ENCODE data around the gene TFPT. TPM values are rescaled to one million over a fixed set of nuclear protein-coding genes. Genes with fewer than 3 reads are reported as not detected.

TFPT gene
- total and polyA plus RNA-seq, 2 of the 13 experiments (the other 11 are each of a cell fraction or from before 2014, with no cell fraction given), result 8.4 to 10.7 TPM

GRCh38 chr19:54115109-54116063 is at the start of gene TFPT, which contains the start of gene PRPF31 (continued):
- TF ChIP-seq, protein P1, sequence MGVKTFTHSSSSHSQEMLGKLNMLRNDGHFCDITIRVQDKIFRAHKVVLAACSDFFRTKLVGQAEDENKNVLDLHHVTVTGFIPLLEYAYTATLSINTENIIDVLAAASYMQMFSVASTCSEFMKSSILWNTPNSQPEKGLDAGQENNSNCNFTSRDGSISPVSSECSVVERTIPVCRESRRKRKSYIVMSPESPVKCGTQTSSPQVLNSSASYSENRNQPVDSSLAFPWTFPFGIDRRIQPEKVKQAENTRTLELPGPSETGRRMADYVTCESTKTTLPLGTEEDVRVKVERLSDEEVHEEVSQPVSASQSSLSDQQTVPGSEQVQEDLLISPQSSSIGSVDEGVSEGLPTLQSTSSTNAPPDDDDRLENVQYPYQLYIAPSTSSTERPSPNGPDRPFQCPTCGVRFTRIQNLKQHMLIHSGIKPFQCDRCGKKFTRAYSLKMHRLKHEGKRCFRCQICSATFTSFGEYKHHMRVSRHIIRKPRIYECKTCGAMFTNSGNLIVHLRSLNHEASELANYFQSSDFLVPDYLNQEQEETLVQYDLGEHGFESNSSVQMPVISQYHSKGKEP (CRISPR knock-in tag; IDR thresholded peaks at IDR 0.05), result peak; percentile 80; the same call in 1 of the 2 replicates
- TF ChIP-seq SOX13 (IDR thresholded peaks at IDR 0.05) (no peak), SOX13 (CRISPR knock-in tag; conservative IDR thresholded peaks at IDR 0.05 in 1 of 2, IDR thresholded peaks at IDR 0.05 in 1 of 2) (no peak; a peak in 2 of 4 replicates), SMAD1 (CRISPR knock-in tag; IDR thresholded peaks at IDR 0.05; ENCODE audit: borderline replicate concordance, low read depth) (peak; percentile 88), PPARG (CRISPR knock-in tag; conservative IDR thresholded peaks at IDR 0.05) (0 out of 2 replicates have a peak, but pooled peaks have one; percentile 35), U2AF2 (IDR thresholded peaks at IDR 0.05; ENCODE audit: low read depth, low read length) (peak; percentile 60; the same call in 1 of the 2 replicates), ATM (IDR thresholded peaks at IDR 0.05; ENCODE audit: borderline replicate concordance) (no peak), CHD4 (IDR thresholded peaks at IDR 0.05; ENCODE audit: borderline replicate concordance, low read length) (no peak), ATF5 (CRISPR knock-in tag; IDR thresholded peaks at IDR 0.05; ENCODE audit: low read depth) (no peak), HNF1B (CRISPR knock-in tag; IDR thresholded peaks at IDR 0.05) (peak; percentile 93), PHF20 (CRISPR knock-in tag; IDR thresholded peaks at IDR 0.05) (peak; percentile 99), ZFP37 (CRISPR knock-in tag; IDR thresholded peaks at IDR 0.05; ENCODE audit: borderline replicate concordance) (no peak), SP5 (CRISPR knock-in tag; IDR thresholded peaks at IDR 0.05; ENCODE audit: borderline replicate concordance, low read depth) (no peak), DR1 (CRISPR knock-in tag; IDR thresholded peaks at IDR 0.05) (no peak), ZNF562 (CRISPR knock-in tag; IDR thresholded peaks at IDR 0.05; ENCODE audit: borderline replicate concordance) (no peak), KLF13 (CRISPR knock-in tag; IDR thresholded peaks at IDR 0.05) (0 out of 2 replicates have a peak, but pooled peaks have one; percentile 7)
- TF ChIP-seq, protein P2, sequence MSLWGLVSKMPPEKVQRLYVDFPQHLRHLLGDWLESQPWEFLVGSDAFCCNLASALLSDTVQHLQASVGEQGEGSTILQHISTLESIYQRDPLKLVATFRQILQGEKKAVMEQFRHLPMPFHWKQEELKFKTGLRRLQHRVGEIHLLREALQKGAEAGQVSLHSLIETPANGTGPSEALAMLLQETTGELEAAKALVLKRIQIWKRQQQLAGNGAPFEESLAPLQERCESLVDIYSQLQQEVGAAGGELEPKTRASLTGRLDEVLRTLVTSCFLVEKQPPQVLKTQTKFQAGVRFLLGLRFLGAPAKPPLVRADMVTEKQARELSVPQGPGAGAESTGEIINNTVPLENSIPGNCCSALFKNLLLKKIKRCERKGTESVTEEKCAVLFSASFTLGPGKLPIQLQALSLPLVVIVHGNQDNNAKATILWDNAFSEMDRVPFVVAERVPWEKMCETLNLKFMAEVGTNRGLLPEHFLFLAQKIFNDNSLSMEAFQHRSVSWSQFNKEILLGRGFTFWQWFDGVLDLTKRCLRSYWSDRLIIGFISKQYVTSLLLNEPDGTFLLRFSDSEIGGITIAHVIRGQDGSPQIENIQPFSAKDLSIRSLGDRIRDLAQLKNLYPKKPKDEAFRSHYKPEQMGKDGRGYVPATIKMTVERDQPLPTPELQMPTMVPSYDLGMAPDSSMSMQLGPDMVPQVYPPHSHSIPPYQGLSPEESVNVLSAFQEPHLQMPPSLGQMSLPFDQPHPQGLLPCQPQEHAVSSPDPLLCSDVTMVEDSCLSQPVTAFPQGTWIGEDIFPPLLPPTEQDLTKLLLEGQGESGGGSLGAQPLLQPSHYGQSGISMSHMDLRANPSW (CRISPR knock-in tag; IDR thresholded peaks at IDR 0.05; ENCODE audit: borderline replicate concordance), result peak; percentile 93
- TF ChIP-seq, protein P3, sequence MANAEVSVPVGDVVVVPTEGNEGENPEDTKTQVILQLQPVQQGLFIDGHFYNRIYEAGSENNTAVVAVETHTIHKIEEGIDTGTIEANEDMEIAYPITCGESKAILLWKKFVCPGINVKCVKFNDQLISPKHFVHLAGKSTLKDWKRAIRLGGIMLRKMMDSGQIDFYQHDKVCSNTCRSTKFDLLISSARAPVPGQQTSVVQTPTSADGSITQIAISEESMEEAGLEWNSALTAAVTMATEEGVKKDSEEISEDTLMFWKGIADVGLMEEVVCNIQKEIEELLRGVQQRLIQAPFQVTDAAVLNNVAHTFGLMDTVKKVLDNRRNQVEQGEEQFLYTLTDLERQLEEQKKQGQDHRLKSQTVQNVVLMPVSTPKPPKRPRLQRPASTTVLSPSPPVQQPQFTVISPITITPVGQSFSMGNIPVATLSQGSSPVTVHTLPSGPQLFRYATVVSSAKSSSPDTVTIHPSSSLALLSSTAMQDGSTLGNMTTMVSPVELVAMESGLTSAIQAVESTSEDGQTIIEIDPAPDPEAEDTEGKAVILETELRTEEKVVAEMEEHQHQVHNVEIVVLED (CRISPR knock-in tag; IDR thresholded peaks at IDR 0.05; ENCODE audit: borderline replicate concordance), result peak; percentile 99
